H9 (cell line): ENCODE data around the gene POLG2. TPM values are rescaled to one million over a fixed set of nuclear protein-coding genes. Genes with fewer than 3 reads are reported as not detected.

Source experiments
- DNase-seq: peaks from one replicate; pipeline ENCODE4 v3.0.0-alpha.2; 2017
- H2AFZ ChIP-seq: one replicate; pipeline ENCODE4 v1.6.1; 2013; ENCODE audit warnings: mild to moderate bottlenecking, low read length, control low read depth, moderate library complexity
- H2AK5ac ChIP-seq: 2 replicates; pipeline ENCODE4 v1.6.1; 2013; ENCODE audit warnings: low read length, control low read depth, mixed read lengths; ENCODE audit not compliant: insufficient read length
- H2BK120ac ChIP-seq: one replicate; pipeline ENCODE4 v1.6.1; 2013; ENCODE audit warnings: low read depth, mild to moderate bottlenecking, low read length, control low read depth, inconsistent platforms; ENCODE audit not compliant: poor library complexity, severe bottlenecking
- H2BK12ac ChIP-seq: 2 replicates; pipeline ENCODE4 v1.6.1; 2013; ENCODE audit warnings: low read length, control low read depth, mixed read lengths, low read depth; ENCODE audit not compliant: insufficient read length
- H2BK15ac ChIP-seq: 2 replicates; pipeline ENCODE4 v1.6.1; 2013; ENCODE audit warnings: low read depth, low read length, control low read depth
- H2BK20ac ChIP-seq: one replicate; pipeline ENCODE4 v1.6.1; 2013; ENCODE audit warnings: low read depth, mild to moderate bottlenecking, low read length, control low read depth, inconsistent platforms; ENCODE audit not compliant: poor library complexity, severe bottlenecking
- H2BK5ac ChIP-seq: 2 replicates; pipeline ENCODE4 v1.6.1; 2013; ENCODE audit warnings: low read length, control low read depth, mixed read lengths; ENCODE audit not compliant: insufficient read length
- H3K14ac ChIP-seq: 2 replicates; pipeline ENCODE4 v1.6.1; 2013; ENCODE audit warnings: low read length, control low read depth; ENCODE audit not compliant: insufficient read depth
- H3K18ac ChIP-seq: 2 replicates; pipeline ENCODE4 v1.6.1; 2013; ENCODE audit warnings: low read depth, mild to moderate bottlenecking, mixed read lengths, low read length, control low read depth; ENCODE audit not compliant: insufficient read length
- H3K23ac ChIP-seq: 2 replicates; pipeline ENCODE4 v1.6.1; 2013; ENCODE audit warnings: low read length, control low read depth, mixed read lengths, low read depth; ENCODE audit not compliant: insufficient read length
- H3K23me2 ChIP-seq: 2 replicates; pipeline ENCODE4 v1.6.1; 2013; ENCODE audit warnings: low read depth, mild to moderate bottlenecking, mixed read lengths, low read length, control low read depth; ENCODE audit not compliant: insufficient read length, poor library complexity, severe bottlenecking
- H3K27ac ChIP-seq: 2 replicates; pipeline ENCODE4 v1.5.1; 2013; ENCODE audit warnings: low read length, control low read depth, mixed read lengths, low read depth; ENCODE audit not compliant: insufficient read length
- H3K27me3 ChIP-seq: 2 replicates; pipeline ENCODE4 v1.6.1; 2013; ENCODE audit warnings: low read length, control low read depth, inconsistent platforms; ENCODE audit not compliant: insufficient read depth
- H3K4ac ChIP-seq: 2 replicates; pipeline ENCODE4 v1.6.1; 2013; ENCODE audit warnings: low read depth, mild to moderate bottlenecking, control low read depth, inconsistent platforms, low read length, moderate library complexity
- H3K4me1 ChIP-seq: 2 replicates; pipeline ENCODE4 v1.6.1; 2013; ENCODE audit warnings: low read length, control low read depth, inconsistent platforms; ENCODE audit not compliant: insufficient read depth
- H3K4me2 ChIP-seq: 2 replicates; pipeline ENCODE4 v1.6.1; 2013; ENCODE audit warnings: low read length, control low read depth, mixed read lengths; ENCODE audit not compliant: insufficient read length, insufficient read depth
- H3K56ac ChIP-seq: 2 replicates; pipeline ENCODE4 v1.6.1; 2013; ENCODE audit warnings: low read depth, mild to moderate bottlenecking, mixed read lengths, low read length, control low read depth; ENCODE audit not compliant: insufficient read length
- H3K79me1 ChIP-seq: 2 replicates; pipeline ENCODE4 v1.6.1; 2013; ENCODE audit warnings: low read depth, mild to moderate bottlenecking, moderate library complexity, low read length, control low read depth, inconsistent platforms; ENCODE audit not compliant: insufficient read depth, poor library complexity, severe bottlenecking
- H3K79me2 ChIP-seq: 2 replicates; pipeline ENCODE4 v1.6.1; 2013; ENCODE audit warnings: low read length, control low read depth, inconsistent platforms; ENCODE audit not compliant: insufficient read depth
- H3K9ac ChIP-seq: 2 replicates; pipeline ENCODE4 v1.6.1; 2013; ENCODE audit warnings: low read length, control low read depth, mixed read lengths; ENCODE audit not compliant: insufficient read length; ENCODE audit errors: extremely low read depth
- H3K9me3 ChIP-seq: one replicate; pipeline ENCODE4 v1.6.1; 2013; ENCODE audit warnings: low read depth, low read length, inconsistent platforms; ENCODE audit not compliant: control insufficient read depth
- H3T11ph ChIP-seq: one replicate; pipeline ENCODE4 v1.6.1; 2013; ENCODE audit warnings: mild to moderate bottlenecking, low read length, control low read depth, inconsistent platforms
- H4K20me1 ChIP-seq: one replicate; pipeline ENCODE4 v1.6.1; 2013; ENCODE audit not compliant: control insufficient read depth, insufficient read length, insufficient read depth
- H4K5ac ChIP-seq: 2 replicates; pipeline ENCODE4 v1.6.1; 2013; ENCODE audit warnings: low read depth, mild to moderate bottlenecking, mixed read lengths, low read length, control low read depth; ENCODE audit not compliant: insufficient read length
- H4K8ac ChIP-seq: replicated peaks from 2 replicates; pipeline ENCODE4 v1.6.1; 2013; ENCODE audit warnings: low read length, control low read depth, mixed read lengths, low read depth; ENCODE audit not compliant: insufficient read length
- H4K91ac ChIP-seq: 2 replicates; pipeline ENCODE4 v1.6.1; 2013; ENCODE audit warnings: low read depth, mild to moderate bottlenecking, moderate library complexity, mixed read lengths, low read length, control low read depth; ENCODE audit not compliant: insufficient read length
- H3K27ac Mint-ChIP-seq, 3 experiments: 2 replicates in 2 of 3; 3 replicates in 1 of 3; pipeline ENCODE4 v1.8.0; 2020 to 2021; ENCODE audit warnings: mixed read lengths in 3 of 3, mild to moderate bottlenecking in 1 of 3, moderate library complexity in 1 of 3
- H3K27me3 Mint-ChIP-seq: 2 replicates; pipeline ENCODE4 v1.8.0; 2021; ENCODE audit warnings: low read depth, mild to moderate bottlenecking, moderate library complexity, mixed read lengths
- H3K36me3 Mint-ChIP-seq, 3 experiments: 2 replicates in 2 of 3; 3 replicates in 1 of 3; pipeline ENCODE4 v1.8.0; 2020 to 2021; ENCODE audit warnings: low read depth in 3 of 3, mixed read lengths in 3 of 3; ENCODE audit not compliant: insufficient read depth in 1 of 3
- H3K4me1 Mint-ChIP-seq, 2 experiments: 2 replicates each; pipeline ENCODE4 v1.8.0; 2020; ENCODE audit warnings: mixed read lengths in 2 of 2
- H3K4me3 Mint-ChIP-seq, 2 experiments: 2 replicates in 1 of 2; 3 replicates in 1 of 2; pipeline ENCODE4 v1.8.0; 2020 to 2021; ENCODE audit warnings: mild to moderate bottlenecking in 2 of 2, mixed read lengths in 2 of 2, moderate library complexity in 1 of 2
- H3K9me3 Mint-ChIP-seq, 2 experiments: 2 replicates in 1 of 2; 3 replicates in 1 of 2; pipeline ENCODE4 v1.8.0; 2020; ENCODE audit warnings: mild to moderate bottlenecking in 2 of 2, mixed read lengths in 2 of 2, moderate library complexity in 1 of 2
- CTCF ChIP-seq: fragments of 200-600 bp; sonication (generic); conservative IDR thresholded peaks from 3 replicates; pipeline ENCODE4 v1.8.0; 2021; ENCODE audit warnings: antibody characterized with exemption, mild to moderate bottlenecking
- WGBS: extraction: QIAGEN DNeasy Blood & Tissue Kit; methylation state at CpG from one replicate; pipeline ENCODE4 v1.1.7; 2013; ENCODE audit warnings: missing lambda C conversion rate, low lambda C conversion rate, mixed read lengths; ENCODE audit not compliant: insufficient read length; ENCODE audit errors: extremely low coverage; 5-methylcytosine and 5-hydroxymethylcytosine counted together
- total RNA-seq: library from RNA; stranded (reverse); gene quantifications from 2 replicates; pipeline ENCODE4 v1.2.1, GENCODE V29; 2021

The POLG2 gene
- total RNA-seq, 1 experiment from 2014 or later: 35.5 TPM

GRCh38 chr17:64448665-64449512, 48.0 kb downstream of the POLG2 start, which contains the start of gene MILR1:
TSS of gene MILR1 (plus strand) at chr17:64449115. CDS start at chr17:64449169, 54 bp downstream.
- DNase-seq: no peak
- Mint-ChIP-seq H3K36me3 (no peaks in the 10 kb centered on the region), H3K9me3 (no peaks in the 10 kb centered on the region), H3K4me3 (no peak within 1 kb of the TSS), H3K27me3 (no peaks in the 10 kb centered on the region), H3K4me1 (no peaks in the 10 kb centered on the region), H3K27ac (0 out of 7 replicates have a peak within 1 kb of the TSS, but pooled peaks of 1 of the 3 experiments have one; percentile 39)
- Histone ChIP-seq H3K4ac (no peak within 1 kb of the TSS), H3K9me3 (no peaks in the 10 kb centered on the region), H2BK12ac (no peak within 1 kb of the TSS), H2BK20ac (no peak within 1 kb of the TSS), H3K23ac (no peak within 1 kb of the TSS), H3K4me2 (no peak within 1 kb of the TSS), H4K20me1 (no peaks in the 10 kb centered on the region), H3K14ac (no peak within 1 kb of the TSS), H2AFZ (no peak within 1 kb of the TSS), H3K18ac (no peak within 1 kb of the TSS), H4K91ac (no peak within 1 kb of the TSS), H4K5ac (no peak within 1 kb of the TSS), H3K23me2 (no peaks in the 10 kb centered on the region), H2BK15ac (no peak within 1 kb of the TSS), H3K79me2 (no peaks in the 10 kb centered on the region), H3K56ac (no peak within 1 kb of the TSS), H3K27ac (no peak within 1 kb of the TSS), H2AK5ac (no peak within 1 kb of the TSS), H2BK5ac (no peak within 1 kb of the TSS), H3K79me1 (no peaks in the 10 kb centered on the region), H3K4me1 (no peaks in the 10 kb centered on the region), H3K27me3 (no peaks in the 10 kb centered on the region), H3T11ph (no peak within 1 kb of the TSS), H2BK120ac (no peak within 1 kb of the TSS), H4K8ac (no peak within 1 kb of the TSS), H3K9ac (no peak within 1 kb of the TSS)
- no CpG with 5 or more reads among the region's 10 CpGs for WGBS
- TF ChIP-seq CTCF: no peak
